GM12865 (cell line): ENCODE data around the gene AGBL4.

Experiments used
- DNase-seq: peaks from one replicate; pipeline ENCODE4 v3.0.0; 2010; ENCODE audit warnings: low read depth
- H3K4me3 ChIP-seq: 2 replicates; pipeline ENCODE4 v1.5.1; 2011; ENCODE audit warnings: mild to moderate bottlenecking, low read depth, low read length, control low read depth
- TF ChIP-seq, protein P1 (sequence below): IDR thresholded peaks from 2 replicates; pipeline ENCODE4 v1.5.1; 2011; ENCODE audit warnings: low read length, control low read depth, low read depth, inconsistent platforms; ENCODE audit not compliant: insufficient read depth; ENCODE audit errors: missing control alignments

The AGBL4 gene

DNA sequence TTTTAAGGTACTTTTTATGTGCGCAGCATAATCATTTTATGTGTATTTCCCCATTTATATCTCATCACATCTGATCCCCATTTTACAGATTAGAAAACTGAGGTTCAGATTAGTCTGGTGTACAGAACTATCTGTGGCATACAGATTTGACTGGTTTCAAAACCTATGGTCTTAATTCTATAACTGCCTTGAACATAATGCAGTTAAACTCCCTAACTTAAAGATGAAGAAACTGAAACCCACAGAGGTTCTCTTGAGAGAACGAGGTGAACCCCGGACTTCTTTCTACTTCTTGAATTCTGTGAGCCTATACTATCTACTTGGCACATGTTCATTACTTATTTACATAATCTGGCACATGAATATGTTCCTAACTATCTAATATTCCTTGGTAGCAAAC, 479.1 kb downstream of the AGBL4 start:
- TF ChIP-seq, protein P1, sequence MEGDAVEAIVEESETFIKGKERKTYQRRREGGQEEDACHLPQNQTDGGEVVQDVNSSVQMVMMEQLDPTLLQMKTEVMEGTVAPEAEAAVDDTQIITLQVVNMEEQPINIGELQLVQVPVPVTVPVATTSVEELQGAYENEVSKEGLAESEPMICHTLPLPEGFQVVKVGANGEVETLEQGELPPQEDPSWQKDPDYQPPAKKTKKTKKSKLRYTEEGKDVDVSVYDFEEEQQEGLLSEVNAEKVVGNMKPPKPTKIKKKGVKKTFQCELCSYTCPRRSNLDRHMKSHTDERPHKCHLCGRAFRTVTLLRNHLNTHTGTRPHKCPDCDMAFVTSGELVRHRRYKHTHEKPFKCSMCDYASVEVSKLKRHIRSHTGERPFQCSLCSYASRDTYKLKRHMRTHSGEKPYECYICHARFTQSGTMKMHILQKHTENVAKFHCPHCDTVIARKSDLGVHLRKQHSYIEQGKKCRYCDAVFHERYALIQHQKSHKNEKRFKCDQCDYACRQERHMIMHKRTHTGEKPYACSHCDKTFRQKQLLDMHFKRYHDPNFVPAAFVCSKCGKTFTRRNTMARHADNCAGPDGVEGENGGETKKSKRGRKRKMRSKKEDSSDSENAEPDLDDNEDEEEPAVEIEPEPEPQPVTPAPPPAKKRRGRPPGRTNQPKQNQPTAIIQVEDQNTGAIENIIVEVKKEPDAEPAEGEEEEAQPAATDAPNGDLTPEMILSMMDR: no peak
- DNase-seq: no peak
- H3K4me3 ChIP-seq: no peak overlapping the region

DNA sequence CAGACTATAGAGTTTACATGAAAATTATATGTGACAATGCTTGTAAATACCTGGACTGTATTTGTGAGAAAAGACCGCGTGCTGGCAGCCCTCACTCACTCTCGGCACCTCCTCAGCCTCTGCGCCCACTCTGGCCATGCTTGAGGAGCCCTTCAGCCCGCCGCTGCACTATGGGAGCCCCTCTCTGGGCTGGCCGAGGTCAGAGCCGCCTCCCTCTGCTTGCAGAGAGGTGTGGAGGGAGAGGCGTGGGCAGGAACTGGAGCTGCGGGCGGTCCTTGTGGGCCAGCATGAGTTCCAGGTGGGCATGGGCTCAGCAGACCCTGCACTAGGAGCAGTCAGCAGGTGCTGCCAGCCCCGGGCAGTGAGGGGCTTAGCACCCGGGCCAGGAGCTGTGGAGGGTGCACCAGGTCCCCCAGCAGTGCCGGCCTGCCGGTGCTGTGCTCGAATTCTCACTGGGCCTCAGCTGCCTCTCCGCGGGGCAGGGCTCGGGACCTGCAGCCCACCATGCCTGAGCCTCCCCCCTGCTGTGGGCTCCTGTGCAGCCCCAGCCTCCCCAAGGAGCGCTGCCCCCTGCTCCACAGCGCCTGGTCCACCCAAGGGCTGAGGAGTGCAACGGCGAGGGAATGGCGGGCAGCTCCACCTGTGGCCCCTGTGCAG, 482.5 kb downstream of the AGBL4 start:
- H3K4me3 ChIP-seq: no peak overlapping the region
- DNase-seq: no peak
- TF ChIP-seq, protein P1: no peak

DNA sequence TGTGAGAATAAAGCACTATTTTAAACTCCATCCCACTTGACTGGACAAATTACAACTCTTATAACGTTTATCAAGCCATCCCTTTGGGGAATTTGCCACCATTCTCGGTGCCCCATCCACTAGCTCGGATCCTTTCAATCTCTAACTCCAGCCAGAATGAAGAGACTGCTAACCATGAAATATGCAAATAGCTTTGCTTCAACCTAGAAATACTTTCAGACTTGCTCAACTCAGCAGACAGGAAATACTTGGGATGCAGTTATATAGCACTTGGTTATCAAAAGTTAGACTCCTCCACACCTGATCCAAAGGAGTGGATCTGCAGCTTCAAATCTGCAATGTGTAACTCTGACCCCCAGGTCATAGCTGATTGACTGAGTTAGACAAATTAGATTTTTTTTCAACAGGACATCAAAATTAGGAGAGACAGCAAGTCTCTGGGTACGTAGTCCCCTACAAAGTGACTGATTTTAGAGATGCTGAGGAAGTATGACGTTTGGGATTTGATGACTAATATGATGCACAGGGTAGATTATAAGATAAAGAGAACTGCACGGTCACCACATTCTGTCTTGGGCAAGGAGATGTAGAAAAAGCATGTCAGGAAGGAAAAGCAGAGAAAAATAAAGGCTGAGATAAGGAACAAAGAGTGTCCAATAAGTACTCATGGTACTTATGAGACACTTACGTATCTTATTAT, 496.0 kb downstream of the AGBL4 start:
- no peak overlapping the region for H3K4me3 ChIP-seq
- TF ChIP-seq, protein P1: no peak
- DNase-seq: no peak

DNA sequence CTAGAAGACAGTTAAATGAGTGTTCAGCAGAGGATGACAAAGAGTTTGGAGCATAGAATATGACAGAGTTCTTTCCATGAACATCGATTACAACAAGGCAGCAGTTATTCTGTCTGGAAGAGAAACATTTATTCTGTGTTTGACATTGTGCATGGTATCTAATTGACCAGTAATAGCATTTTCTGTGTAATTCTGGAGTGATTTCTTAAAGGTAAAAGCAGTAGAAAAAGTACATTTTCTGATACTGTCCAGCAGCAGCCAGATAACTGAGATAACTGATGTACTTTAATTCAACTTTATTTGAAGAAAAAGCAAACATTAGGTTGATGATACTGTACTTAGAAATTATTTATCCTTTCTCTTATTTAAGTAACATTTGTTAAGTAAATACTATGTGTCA, 497.1 kb downstream of the AGBL4 start:
- no peak for DNase-seq
- TF ChIP-seq, protein P1: no peak
- H3K4me3 ChIP-seq: no peak overlapping the region

DNA sequence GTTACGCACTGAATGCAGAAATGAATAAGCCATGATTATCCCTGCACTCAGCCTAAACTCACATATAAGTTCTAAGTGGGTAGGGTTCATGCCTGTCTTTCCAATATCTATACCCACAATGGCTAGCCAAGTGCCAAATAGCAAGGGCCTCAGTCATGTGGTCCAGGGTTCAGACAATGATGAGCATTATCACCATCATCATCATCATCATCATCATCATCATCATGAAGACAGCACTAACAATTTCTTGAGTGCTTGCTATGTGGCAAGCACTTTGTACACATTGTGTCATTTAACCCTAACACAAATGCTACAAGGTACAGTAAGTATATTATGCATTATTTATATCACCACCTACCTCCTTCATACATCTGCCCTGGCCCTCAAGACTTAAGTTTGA, 500.0 kb downstream of the AGBL4 start:
- no peak for DNase-seq
- no peak overlapping the region for H3K4me3 ChIP-seq
- TF ChIP-seq, protein P1: no peak

DNA sequence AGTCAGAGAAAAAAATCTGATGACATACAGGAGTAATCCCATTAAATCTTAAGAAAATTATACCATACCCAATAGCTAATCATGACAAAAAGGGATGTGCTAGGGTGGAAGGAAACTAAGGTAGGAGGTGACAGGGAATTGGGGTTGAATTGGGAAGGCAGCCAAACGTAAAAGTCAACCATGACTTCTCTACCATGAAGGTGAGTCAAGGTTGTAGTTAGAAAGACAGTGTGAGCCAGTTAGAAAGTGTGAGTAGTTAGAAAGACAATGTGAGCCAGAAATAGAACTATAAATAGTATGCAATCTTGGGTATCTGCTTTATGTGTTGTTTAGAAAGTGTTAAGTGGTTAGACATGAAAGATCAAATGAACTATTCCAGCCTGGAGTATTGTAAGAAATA, 556.8 kb downstream of the AGBL4 start:
- TF ChIP-seq, protein P1: no peak
- no peak for DNase-seq
- no peak overlapping the region for H3K4me3 ChIP-seq

DNA sequence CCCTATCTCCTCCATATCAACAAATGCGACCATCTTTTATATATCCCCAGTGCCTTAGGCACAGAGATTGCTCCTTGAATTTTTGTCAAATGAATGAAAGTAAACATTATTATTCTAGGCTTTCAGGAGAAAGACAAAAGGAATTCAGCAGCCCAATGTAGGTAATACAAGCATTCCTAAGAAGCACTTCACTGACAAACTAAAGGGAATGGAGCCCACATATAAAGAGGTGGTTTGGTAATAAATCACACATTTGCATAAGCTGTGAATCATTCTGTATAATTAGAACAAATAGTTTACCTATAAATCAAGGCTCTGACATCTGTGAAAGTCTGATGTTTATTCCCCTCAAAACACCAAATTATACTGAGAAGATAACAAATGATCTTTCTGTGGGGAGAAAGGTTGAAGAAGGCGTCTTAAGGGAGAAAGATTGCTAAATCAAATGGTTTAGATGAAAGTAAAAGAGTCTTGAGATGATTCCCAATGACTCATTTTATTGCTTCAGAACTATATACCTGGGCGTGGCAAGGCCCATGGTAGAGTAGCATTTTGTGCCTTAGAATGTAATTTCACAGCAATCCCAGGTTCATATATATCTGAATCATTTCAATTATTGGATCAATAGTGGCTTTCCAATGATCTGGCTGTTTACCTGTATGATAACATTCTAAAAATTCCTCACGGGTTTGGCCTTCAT, 558.1 kb downstream of the AGBL4 start:
- TF ChIP-seq, protein P1: no peak
- DNase-seq: no peak
- no peak overlapping the region for H3K4me3 ChIP-seq
